H9 (cell line): ENCODE results near the gene LHFPL6. TPM values are rescaled to one million over a fixed set of nuclear protein-coding genes. Genes with fewer than 3 reads are reported as not detected.

Experiments
- DNase-seq: peaks from one replicate; pipeline ENCODE4 v3.0.0-alpha.2; 2017
- H2AFZ ChIP-seq: one replicate; pipeline ENCODE4 v1.6.1; 2013; ENCODE audit warnings: mild to moderate bottlenecking, low read length, control low read depth, moderate library complexity
- H2AK5ac ChIP-seq: 2 replicates; pipeline ENCODE4 v1.6.1; 2013; ENCODE audit warnings: low read length, control low read depth, mixed read lengths; ENCODE audit not compliant: insufficient read length
- H2BK120ac ChIP-seq: one replicate; pipeline ENCODE4 v1.6.1; 2013; ENCODE audit warnings: low read depth, mild to moderate bottlenecking, low read length, control low read depth, inconsistent platforms; ENCODE audit not compliant: poor library complexity, severe bottlenecking
- H2BK12ac ChIP-seq: 2 replicates; pipeline ENCODE4 v1.6.1; 2013; ENCODE audit warnings: low read length, control low read depth, mixed read lengths, low read depth; ENCODE audit not compliant: insufficient read length
- H2BK15ac ChIP-seq: 2 replicates; pipeline ENCODE4 v1.6.1; 2013; ENCODE audit warnings: low read depth, low read length, control low read depth
- H2BK20ac ChIP-seq: one replicate; pipeline ENCODE4 v1.6.1; 2013; ENCODE audit warnings: low read depth, mild to moderate bottlenecking, low read length, control low read depth, inconsistent platforms; ENCODE audit not compliant: poor library complexity, severe bottlenecking
- H2BK5ac ChIP-seq: 2 replicates; pipeline ENCODE4 v1.6.1; 2013; ENCODE audit warnings: low read length, control low read depth, mixed read lengths; ENCODE audit not compliant: insufficient read length
- H3K14ac ChIP-seq: 2 replicates; pipeline ENCODE4 v1.6.1; 2013; ENCODE audit warnings: low read length, control low read depth; ENCODE audit not compliant: insufficient read depth
- H3K18ac ChIP-seq: 2 replicates; pipeline ENCODE4 v1.6.1; 2013; ENCODE audit warnings: low read depth, mild to moderate bottlenecking, mixed read lengths, low read length, control low read depth; ENCODE audit not compliant: insufficient read length
- H3K23ac ChIP-seq: 2 replicates; pipeline ENCODE4 v1.6.1; 2013; ENCODE audit warnings: low read length, control low read depth, mixed read lengths, low read depth; ENCODE audit not compliant: insufficient read length
- H3K23me2 ChIP-seq: 2 replicates; pipeline ENCODE4 v1.6.1; 2013; ENCODE audit warnings: low read depth, mild to moderate bottlenecking, mixed read lengths, low read length, control low read depth; ENCODE audit not compliant: insufficient read length, poor library complexity, severe bottlenecking
- H3K27ac ChIP-seq: 2 replicates; pipeline ENCODE4 v1.5.1; 2013; ENCODE audit warnings: low read length, control low read depth, mixed read lengths, low read depth; ENCODE audit not compliant: insufficient read length
- H3K27me3 ChIP-seq: 2 replicates; pipeline ENCODE4 v1.6.1; 2013; ENCODE audit warnings: low read length, control low read depth, inconsistent platforms; ENCODE audit not compliant: insufficient read depth
- H3K4ac ChIP-seq: 2 replicates; pipeline ENCODE4 v1.6.1; 2013; ENCODE audit warnings: low read depth, mild to moderate bottlenecking, control low read depth, inconsistent platforms, low read length, moderate library complexity
- H3K4me1 ChIP-seq: 2 replicates; pipeline ENCODE4 v1.6.1; 2013; ENCODE audit warnings: low read length, control low read depth, inconsistent platforms; ENCODE audit not compliant: insufficient read depth
- H3K4me2 ChIP-seq: 2 replicates; pipeline ENCODE4 v1.6.1; 2013; ENCODE audit warnings: low read length, control low read depth, mixed read lengths; ENCODE audit not compliant: insufficient read length, insufficient read depth
- H3K56ac ChIP-seq: 2 replicates; pipeline ENCODE4 v1.6.1; 2013; ENCODE audit warnings: low read depth, mild to moderate bottlenecking, mixed read lengths, low read length, control low read depth; ENCODE audit not compliant: insufficient read length
- H3K79me1 ChIP-seq: 2 replicates; pipeline ENCODE4 v1.6.1; 2013; ENCODE audit warnings: low read depth, mild to moderate bottlenecking, moderate library complexity, low read length, control low read depth, inconsistent platforms; ENCODE audit not compliant: insufficient read depth, poor library complexity, severe bottlenecking
- H3K79me2 ChIP-seq: 2 replicates; pipeline ENCODE4 v1.6.1; 2013; ENCODE audit warnings: low read length, control low read depth, inconsistent platforms; ENCODE audit not compliant: insufficient read depth
- H3K9ac ChIP-seq: 2 replicates; pipeline ENCODE4 v1.6.1; 2013; ENCODE audit warnings: low read length, control low read depth, mixed read lengths; ENCODE audit not compliant: insufficient read length; ENCODE audit errors: extremely low read depth
- H3K9me3 ChIP-seq: one replicate; pipeline ENCODE4 v1.6.1; 2013; ENCODE audit warnings: low read depth, low read length, inconsistent platforms; ENCODE audit not compliant: control insufficient read depth
- H3T11ph ChIP-seq: one replicate; pipeline ENCODE4 v1.6.1; 2013; ENCODE audit warnings: mild to moderate bottlenecking, low read length, control low read depth, inconsistent platforms
- H4K20me1 ChIP-seq: one replicate; pipeline ENCODE4 v1.6.1; 2013; ENCODE audit not compliant: control insufficient read depth, insufficient read length, insufficient read depth
- H4K5ac ChIP-seq: 2 replicates; pipeline ENCODE4 v1.6.1; 2013; ENCODE audit warnings: low read depth, mild to moderate bottlenecking, mixed read lengths, low read length, control low read depth; ENCODE audit not compliant: insufficient read length
- H4K8ac ChIP-seq: replicated peaks from 2 replicates; pipeline ENCODE4 v1.6.1; 2013; ENCODE audit warnings: low read length, control low read depth, mixed read lengths, low read depth; ENCODE audit not compliant: insufficient read length
- H4K91ac ChIP-seq: 2 replicates; pipeline ENCODE4 v1.6.1; 2013; ENCODE audit warnings: low read depth, mild to moderate bottlenecking, moderate library complexity, mixed read lengths, low read length, control low read depth; ENCODE audit not compliant: insufficient read length
- H3K27ac Mint-ChIP-seq, 3 experiments: 2 replicates in 2 of 3; 3 replicates in 1 of 3; pipeline ENCODE4 v1.8.0; 2020 to 2021; ENCODE audit warnings: mixed read lengths in 3 of 3, mild to moderate bottlenecking in 1 of 3, moderate library complexity in 1 of 3
- H3K27me3 Mint-ChIP-seq: 2 replicates; pipeline ENCODE4 v1.8.0; 2021; ENCODE audit warnings: low read depth, mild to moderate bottlenecking, moderate library complexity, mixed read lengths
- H3K36me3 Mint-ChIP-seq, 3 experiments: 2 replicates in 2 of 3; 3 replicates in 1 of 3; pipeline ENCODE4 v1.8.0; 2020 to 2021; ENCODE audit warnings: low read depth in 3 of 3, mixed read lengths in 3 of 3; ENCODE audit not compliant: insufficient read depth in 1 of 3
- H3K4me1 Mint-ChIP-seq, 2 experiments: 2 replicates each; pipeline ENCODE4 v1.8.0; 2020; ENCODE audit warnings: mixed read lengths in 2 of 2
- H3K4me3 Mint-ChIP-seq, 2 experiments: 2 replicates in 1 of 2; 3 replicates in 1 of 2; pipeline ENCODE4 v1.8.0; 2020 to 2021; ENCODE audit warnings: mild to moderate bottlenecking in 2 of 2, mixed read lengths in 2 of 2, moderate library complexity in 1 of 2
- H3K9me3 Mint-ChIP-seq, 2 experiments: 2 replicates in 1 of 2; 3 replicates in 1 of 2; pipeline ENCODE4 v1.8.0; 2020; ENCODE audit warnings: mild to moderate bottlenecking in 2 of 2, mixed read lengths in 2 of 2, moderate library complexity in 1 of 2
- CTCF ChIP-seq: fragments of 200-600 bp; sonication (generic); conservative IDR thresholded peaks from 3 replicates; pipeline ENCODE4 v1.8.0; 2021; ENCODE audit warnings: antibody characterized with exemption, mild to moderate bottlenecking
- WGBS: extraction: QIAGEN DNeasy Blood & Tissue Kit; methylation state at CpG from one replicate; pipeline ENCODE4 v1.1.7; 2013; ENCODE audit warnings: missing lambda C conversion rate, low lambda C conversion rate, mixed read lengths; ENCODE audit not compliant: insufficient read length; ENCODE audit errors: extremely low coverage; 5-methylcytosine and 5-hydroxymethylcytosine counted together
- total RNA-seq: library from RNA; stranded (reverse); gene quantifications from 2 replicates; pipeline ENCODE4 v1.2.1, GENCODE V29; 2021

The LHFPL6 gene
- total RNA-seq, 1 experiment from 2014 or later = 3.5 TPM

DNA sequence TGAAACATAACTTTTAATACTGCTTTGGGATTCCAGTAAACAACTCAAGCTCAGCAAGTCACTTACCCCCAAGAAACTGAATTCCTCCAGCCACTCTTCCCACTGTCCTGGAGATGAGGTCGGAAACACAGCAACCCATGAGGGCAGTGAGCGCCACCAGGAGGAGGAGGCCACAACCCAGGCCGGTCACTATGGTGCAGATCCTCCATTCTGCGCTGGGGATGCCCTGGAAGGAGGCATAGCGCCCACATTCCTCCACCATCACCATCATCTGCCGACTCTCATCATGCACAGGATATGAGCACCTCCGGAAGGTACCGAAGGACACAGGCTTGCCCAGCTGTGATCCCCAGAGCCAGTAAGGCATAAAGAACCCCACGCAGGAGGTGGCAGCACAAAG lies 2.2 kb downstream of the LHFPL6 start:
- Mint-ChIP-seq H3K4me1 (peaks cover 18 to 22% of the 10 kb centered on the region in 2 experiments), H3K27me3 (peaks cover 50% of the 10 kb centered on the region), H3K9me3 (no peaks in the 10 kb centered on the region; a peak in 1 of 5 replicates), H3K4me3 (0 out of 5 replicates have a peak overlapping the region, but pooled peaks of 1 of the 2 experiments have one; percentile 18), H3K36me3 (no peaks in the 10 kb centered on the region), H3K27ac (no peak overlapping the region)
- H2BK5ac ChIP-seq = no peak overlapping the region
- peak; percentile 66 for DNase-seq
- H3K27me3 ChIP-seq = peaks cover 3% of the 10 kb centered on the region; the same call in 1 of the 2 replicates
- no peak overlapping the region for H3K56ac ChIP-seq
- H3K14ac ChIP-seq = no peak overlapping the region
- H2BK15ac ChIP-seq = no peak overlapping the region
- no CpG with 5 or more reads among the region's 9 CpGs for WGBS
- TF ChIP-seq CTCF = peak; percentile 62
- H3K79me2 ChIP-seq = no peaks in the 10 kb centered on the region
- no peak overlapping the region for H2AK5ac ChIP-seq
- no peak overlapping the region for H3K18ac ChIP-seq
- no peak overlapping the region for H3K4ac ChIP-seq
- no peak overlapping the region for H4K5ac ChIP-seq
- H3K23me2 ChIP-seq = peaks cover 9% of the 10 kb centered on the region
- peaks cover 2% of the 10 kb centered on the region; the same call in 1 of the 2 replicates for H3K4me1 ChIP-seq
- no peaks in the 10 kb centered on the region for H4K20me1 ChIP-seq
- H2BK20ac ChIP-seq = no peak overlapping the region
- H4K91ac ChIP-seq = no peak overlapping the region
- H3K23ac ChIP-seq = no peak overlapping the region
- no peak overlapping the region for H3K4me2 ChIP-seq
- H2BK120ac ChIP-seq = no peak overlapping the region
- H3K9me3 ChIP-seq = no peaks in the 10 kb centered on the region
- no peak overlapping the region for H3K9ac ChIP-seq
- no peak overlapping the region for H2AFZ ChIP-seq
- H3T11ph ChIP-seq = no peak overlapping the region
- no peak overlapping the region for H3K27ac ChIP-seq
- H4K8ac ChIP-seq = no peak overlapping the region
- H3K79me1 ChIP-seq = no peaks in the 10 kb centered on the region
- H2BK12ac ChIP-seq = no peak overlapping the region
